A549 (cell line): ENCODE results near the gene ZBTB25.

Experiments used
- HOXB5 ChIP-seq: fragments of 250-450 bp; sonication (Bioruptor Pico); IDR thresholded peaks from 2 replicates; pipeline ENCODE4 v1.5.0; 2020; ENCODE audit warnings: mild to moderate bottlenecking, moderate library complexity
- POLR2A ChIP-seq: IDR thresholded peaks from 2 replicates; pipeline ENCODE4 v1.6.1; 2012; ENCODE audit warnings: mild to moderate bottlenecking, low read length
- RCOR1 ChIP-seq: fragments of 150-350 bp; IDR thresholded peaks from 2 replicates; pipeline ENCODE4 v1.6.1; 2014; ENCODE audit warnings: antibody characterized with exemption, low read length, low read depth
- SMC3 ChIP-seq: fragments of >200 bp; sonication (Bioruptor Twin); formaldehyde crosslinking; IDR thresholded peaks from 3 replicates; pipeline ENCODE4 v1.6.1; 2018; ENCODE audit warnings: inconsistent platforms
- TF ChIP-seq, protein P1 (sequence below): fragments of >200 bp; sonication (Bioruptor Twin); formaldehyde crosslinking; IDR thresholded peaks from 3 replicates; pipeline ENCODE4 v1.5.1; 2016
- TF ChIP-seq, protein P2 (sequence below): fragments of >200 bp; sonication (Bioruptor Twin); formaldehyde crosslinking; IDR thresholded peaks from 2 replicates; pipeline ENCODE4 v1.6.1; 2016

DNA sequence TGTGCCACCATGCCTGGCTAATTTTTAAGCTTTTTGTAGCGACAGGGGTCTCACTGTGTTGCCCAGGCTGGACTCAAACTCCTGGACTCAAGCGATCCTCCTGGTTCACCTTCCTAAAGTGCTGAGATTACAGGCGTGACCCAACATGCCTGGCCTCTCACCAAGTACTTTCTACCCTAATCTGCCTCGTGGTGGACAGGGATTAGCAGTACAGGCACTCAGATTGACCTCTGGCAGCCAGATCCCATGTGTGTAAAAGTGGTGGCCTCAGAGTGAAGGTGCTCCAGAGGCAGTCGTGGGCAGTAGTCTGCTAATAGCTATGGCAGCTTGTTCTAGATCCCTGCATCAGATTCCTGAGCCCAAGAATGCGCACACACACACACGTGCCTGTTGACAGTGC is 84.6 kb downstream of the ZBTB25 start:
- TF ChIP-seq, protein P1, sequence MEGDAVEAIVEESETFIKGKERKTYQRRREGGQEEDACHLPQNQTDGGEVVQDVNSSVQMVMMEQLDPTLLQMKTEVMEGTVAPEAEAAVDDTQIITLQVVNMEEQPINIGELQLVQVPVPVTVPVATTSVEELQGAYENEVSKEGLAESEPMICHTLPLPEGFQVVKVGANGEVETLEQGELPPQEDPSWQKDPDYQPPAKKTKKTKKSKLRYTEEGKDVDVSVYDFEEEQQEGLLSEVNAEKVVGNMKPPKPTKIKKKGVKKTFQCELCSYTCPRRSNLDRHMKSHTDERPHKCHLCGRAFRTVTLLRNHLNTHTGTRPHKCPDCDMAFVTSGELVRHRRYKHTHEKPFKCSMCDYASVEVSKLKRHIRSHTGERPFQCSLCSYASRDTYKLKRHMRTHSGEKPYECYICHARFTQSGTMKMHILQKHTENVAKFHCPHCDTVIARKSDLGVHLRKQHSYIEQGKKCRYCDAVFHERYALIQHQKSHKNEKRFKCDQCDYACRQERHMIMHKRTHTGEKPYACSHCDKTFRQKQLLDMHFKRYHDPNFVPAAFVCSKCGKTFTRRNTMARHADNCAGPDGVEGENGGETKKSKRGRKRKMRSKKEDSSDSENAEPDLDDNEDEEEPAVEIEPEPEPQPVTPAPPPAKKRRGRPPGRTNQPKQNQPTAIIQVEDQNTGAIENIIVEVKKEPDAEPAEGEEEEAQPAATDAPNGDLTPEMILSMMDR, result no peak
- TF ChIP-seq HOXB5 (CRISPR knock-in tag) (no peak), SMC3 (no peak), POLR2A (no peak), RCOR1 (no peak)
- TF ChIP-seq, protein P2, sequence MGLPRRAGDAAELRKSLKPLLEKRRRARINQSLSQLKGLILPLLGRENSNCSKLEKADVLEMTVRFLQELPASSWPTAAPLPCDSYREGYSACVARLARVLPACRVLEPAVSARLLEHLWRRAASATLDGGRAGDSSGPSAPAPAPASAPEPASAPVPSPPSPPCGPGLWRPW, result no peak
